Ishikawa (cell line): ENCODE measurements around the gene MIB1.

ENCODE experiments used
- CEBPB ChIP-seq: IDR thresholded peaks from 2 replicates; pipeline ENCODE4 v1.6.1; 2012
- EGR1 ChIP-seq: IDR thresholded peaks from 2 replicates; pipeline ENCODE4 v1.6.1; 2012
- FOXM1 ChIP-seq: IDR thresholded peaks from 2 replicates; pipeline ENCODE4 v1.6.1; 2012; ENCODE audit warnings: low read depth, borderline replicate concordance
- RAD21 ChIP-seq: IDR thresholded peaks from 2 replicates; pipeline ENCODE4 v1.6.1; 2012; ENCODE audit warnings: low read depth
- TAF1 ChIP-seq: IDR thresholded peaks from 2 replicates; pipeline ENCODE4 v1.6.1; 2012; ENCODE audit warnings: low read depth, mild to moderate bottlenecking
- TCF12 ChIP-seq: IDR thresholded peaks from 2 replicates; pipeline ENCODE4 v1.6.1; 2012; ENCODE audit warnings: low read depth
- TEAD4 ChIP-seq: IDR thresholded peaks from 2 replicates; pipeline ENCODE4 v1.6.1; 2012
- TF ChIP-seq, protein P1 (sequence below): IDR thresholded peaks from 2 replicates; pipeline ENCODE4 v1.6.1; 2012; ENCODE audit warnings: low read depth, mild to moderate bottlenecking

GRCh38 chr18:21798126-21798525 is 57.5 kb downstream of the MIB1 start:
- TF ChIP-seq, protein P1, sequence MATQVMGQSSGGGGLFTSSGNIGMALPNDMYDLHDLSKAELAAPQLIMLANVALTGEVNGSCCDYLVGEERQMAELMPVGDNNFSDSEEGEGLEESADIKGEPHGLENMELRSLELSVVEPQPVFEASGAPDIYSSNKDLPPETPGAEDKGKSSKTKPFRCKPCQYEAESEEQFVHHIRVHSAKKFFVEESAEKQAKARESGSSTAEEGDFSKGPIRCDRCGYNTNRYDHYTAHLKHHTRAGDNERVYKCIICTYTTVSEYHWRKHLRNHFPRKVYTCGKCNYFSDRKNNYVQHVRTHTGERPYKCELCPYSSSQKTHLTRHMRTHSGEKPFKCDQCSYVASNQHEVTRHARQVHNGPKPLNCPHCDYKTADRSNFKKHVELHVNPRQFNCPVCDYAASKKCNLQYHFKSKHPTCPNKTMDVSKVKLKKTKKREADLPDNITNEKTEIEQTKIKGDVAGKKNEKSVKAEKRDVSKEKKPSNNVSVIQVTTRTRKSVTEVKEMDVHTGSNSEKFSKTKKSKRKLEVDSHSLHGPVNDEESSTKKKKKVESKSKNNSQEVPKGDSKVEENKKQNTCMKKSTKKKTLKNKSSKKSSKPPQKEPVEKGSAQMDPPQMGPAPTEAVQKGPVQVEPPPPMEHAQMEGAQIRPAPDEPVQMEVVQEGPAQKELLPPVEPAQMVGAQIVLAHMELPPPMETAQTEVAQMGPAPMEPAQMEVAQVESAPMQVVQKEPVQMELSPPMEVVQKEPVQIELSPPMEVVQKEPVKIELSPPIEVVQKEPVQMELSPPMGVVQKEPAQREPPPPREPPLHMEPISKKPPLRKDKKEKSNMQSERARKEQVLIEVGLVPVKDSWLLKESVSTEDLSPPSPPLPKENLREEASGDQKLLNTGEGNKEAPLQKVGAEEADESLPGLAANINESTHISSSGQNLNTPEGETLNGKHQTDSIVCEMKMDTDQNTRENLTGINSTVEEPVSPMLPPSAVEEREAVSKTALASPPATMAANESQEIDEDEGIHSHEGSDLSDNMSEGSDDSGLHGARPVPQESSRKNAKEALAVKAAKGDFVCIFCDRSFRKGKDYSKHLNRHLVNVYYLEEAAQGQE: no peak
- TF ChIP-seq EGR1 (no peak), FOXM1 (no peak), TAF1 (no peak), CEBPB (no peak), RAD21 (no peak), TCF12 (no peak), TEAD4 (no peak)
